GM12892 (cell line): Measurements from ENCODE around the gene CDH6.

ENCODE experiments used
- POLR2AphosphoS5 ChIP-seq: IDR thresholded peaks from 2 replicates; pipeline ENCODE4 v1.6.1; 2011; ENCODE audit warnings: low read depth, low read length, control low read depth
- TAF1 ChIP-seq: IDR thresholded peaks from 2 replicates; pipeline ENCODE4 v1.6.1; 2011; ENCODE audit warnings: low read depth, mild to moderate bottlenecking, control low read depth, low read length, borderline replicate concordance

- TF ChIP-seq TAF1, result no peak
- no peak for TF ChIP-seq POLR2AphosphoS5
Observed at GRCh38 chr5:31361234-31361633, 167.7 kb downstream of the CDH6 start.
